Liver (tissue), 9 donors: ENCODE measurements around the gene CALB2. TPM values are rescaled to one million over a fixed set of nuclear protein-coding genes. Genes with fewer than 3 reads are reported as not detected.

Experiments
- DNase-seq: peaks from one replicate; pipeline ENCODE4 v3.0.0-alpha.2; 2017; ENCODE audit warnings: low spot score
- H3K27ac ChIP-seq, 2 donors: one replicate each; pipeline ENCODE4 v1.7.0; 2013; ENCODE audit warnings: inconsistent platforms in 2 of 2, low read length in 2 of 2, control low read depth in 1 of 2, low read depth in 1 of 2, mild to moderate bottlenecking in 1 of 2
- H3K27me3 ChIP-seq, 4 donors: one replicate each; pipeline versions ENCODE4 v1.6.1 to v1.7.0; 2013; ENCODE audit warnings: low read length in 3 of 4, inconsistent platforms in 1 of 4, mild to moderate bottlenecking in 1 of 4, moderate library complexity in 1 of 4; ENCODE audit not compliant: control insufficient read depth in 4 of 4, insufficient read depth in 4 of 4
- H3K36me3 ChIP-seq, 4 donors: one replicate each; pipeline versions ENCODE4 v1.6.1 to v1.7.0; 2013; ENCODE audit warnings: low read length in 3 of 4, mild to moderate bottlenecking in 3 of 4, low read depth in 1 of 4, moderate library complexity in 1 of 4; ENCODE audit not compliant: control insufficient read depth in 4 of 4, insufficient read depth in 3 of 4
- H3K4me1 ChIP-seq, 4 donors: one replicate each; pipeline versions ENCODE4 v1.6.1 to v1.7.0; 2013; ENCODE audit warnings: low read length in 3 of 4, mild to moderate bottlenecking in 3 of 4, moderate library complexity in 1 of 4; ENCODE audit not compliant: control insufficient read depth in 4 of 4, insufficient read depth in 4 of 4
- H3K4me3 ChIP-seq, 3 donors: one replicate each; pipeline versions ENCODE4 v1.6.1 to v1.7.0; 2013; ENCODE audit warnings: low read length in 3 of 3, control low read depth in 1 of 3, low read depth in 1 of 3, mild to moderate bottlenecking in 1 of 3
- H3K9ac ChIP-seq, 2 donors: one replicate each; pipeline ENCODE4 v1.7.0; 2013; ENCODE audit warnings: low read length in 2 of 2, mild to moderate bottlenecking in 2 of 2, moderate library complexity in 2 of 2, control low read depth in 1 of 2, low read depth in 1 of 2
- H3K9me3 ChIP-seq, 4 donors: one replicate each; pipeline versions ENCODE4 v1.6.1 to v1.7.0; 2013; ENCODE audit warnings: low read length in 3 of 4; ENCODE audit not compliant: control insufficient read depth in 4 of 4
- EGR1 ChIP-seq, 2 donors: IDR thresholded peaks; 2 replicates each; pipeline ENCODE4 v1.6.1; 2016 to 2018; ENCODE audit warnings: antibody characterized with exemption in 2 of 2, low read depth in 2 of 2
- FOXA1 ChIP-seq: IDR thresholded peaks from 2 replicates; pipeline ENCODE4 v1.6.1; 2016; ENCODE audit warnings: antibody characterized with exemption
- GABPA ChIP-seq, 2 donors: IDR thresholded peaks in 1 of 2; conservative IDR thresholded peaks in 1 of 2; 2 replicates each; pipeline ENCODE4 v1.6.1; 2016; ENCODE audit warnings: antibody characterized with exemption in 2 of 2, mild to moderate bottlenecking in 1 of 2, moderate library complexity in 1 of 2
- HNF4G ChIP-seq: IDR thresholded peaks from 2 replicates; pipeline ENCODE4 v1.6.1; 2016; ENCODE audit warnings: antibody characterized with exemption
- JUND ChIP-seq, 2 donors: IDR thresholded peaks; 2 replicates each; pipeline ENCODE4 v1.6.1; 2016; ENCODE audit warnings: antibody characterized with exemption in 2 of 2
- MAX ChIP-seq: IDR thresholded peaks from 2 replicates; pipeline ENCODE4 v1.6.1; 2016; ENCODE audit warnings: antibody characterized with exemption
- NR2F2 ChIP-seq: IDR thresholded peaks from 2 replicates; pipeline ENCODE4 v1.6.1; 2016; ENCODE audit warnings: antibody characterized with exemption
- RAD21 ChIP-seq, 2 donors: IDR thresholded peaks; 2 replicates each; pipeline ENCODE4 v1.6.1; 2016; ENCODE audit warnings: antibody characterized with exemption in 2 of 2, mild to moderate bottlenecking in 2 of 2
- REST ChIP-seq: IDR thresholded peaks from 2 replicates; pipeline ENCODE4 v1.6.1; 2016; ENCODE audit warnings: antibody characterized with exemption, mild to moderate bottlenecking
- RXRA ChIP-seq, 2 donors: IDR thresholded peaks; 2 replicates each; pipeline ENCODE4 v1.6.1; 2017 to 2018; ENCODE audit warnings: antibody characterized with exemption in 2 of 2, mild to moderate bottlenecking in 1 of 2
- SP1 ChIP-seq: IDR thresholded peaks from 2 replicates; pipeline ENCODE4 v1.6.1; 2018; ENCODE audit warnings: antibody characterized with exemption, mild to moderate bottlenecking
- TAF1 ChIP-seq: conservative IDR thresholded peaks from 2 replicates; pipeline ENCODE4 v1.6.1; 2016; ENCODE audit warnings: antibody characterized with exemption, mild to moderate bottlenecking
- YY1 ChIP-seq: IDR thresholded peaks from 2 replicates; pipeline ENCODE4 v1.6.1; 2016; ENCODE audit warnings: antibody characterized with exemption, mild to moderate bottlenecking
- ZBTB33 ChIP-seq: IDR thresholded peaks from 2 replicates; pipeline ENCODE4 v1.6.1; 2016; ENCODE audit warnings: antibody characterized with exemption
- WGBS: extraction: QIAGEN DNeasy Blood & Tissue Kit; methylation state at CpG from one replicate; pipeline ENCODE4 v1.1.7; 2013; 5-methylcytosine and 5-hydroxymethylcytosine counted together
- polyA plus RNA-seq, 2 donors: library from polyadenylated mRNA; stranded (reverse) in 1 of 2; unstranded in 1 of 2; fragments of 200-250 nt in 1 of 2; fragments of >200 nt in 1 of 2; fragmentation: Nextera tagmentation in 1 of 2; extraction: Ambion mirVana in 1 of 2; gene quantifications; one replicate each; pipeline versions ENCODE4 v1.2.1 to v1.2.3, GENCODE V29; 2013 to 2015
- total RNA-seq, 2 donors: library from RNA; depleted of rRNA; stranded (reverse); fragments of >200 nt; gene quantifications; one replicate each; pipeline ENCODE4 v1.2.3, GENCODE V29; 2014
- TF ChIP-seq, protein P1 (sequence below): fragments of 150-350 bp; IDR thresholded peaks from 2 replicates; pipeline ENCODE4 v1.5.1; 2017; ENCODE audit warnings: improper control_type of control experiment, low read depth, low read length; ENCODE audit not compliant: missing input control
- donor health status: healthy.
- donor health status: healthy.
- donor health status: healthy.
- donor health status: healthy.
- donor health status: healthy.

Gene CALB2
- total and polyA plus RNA-seq, 4 donors, result not detected

DNA sequence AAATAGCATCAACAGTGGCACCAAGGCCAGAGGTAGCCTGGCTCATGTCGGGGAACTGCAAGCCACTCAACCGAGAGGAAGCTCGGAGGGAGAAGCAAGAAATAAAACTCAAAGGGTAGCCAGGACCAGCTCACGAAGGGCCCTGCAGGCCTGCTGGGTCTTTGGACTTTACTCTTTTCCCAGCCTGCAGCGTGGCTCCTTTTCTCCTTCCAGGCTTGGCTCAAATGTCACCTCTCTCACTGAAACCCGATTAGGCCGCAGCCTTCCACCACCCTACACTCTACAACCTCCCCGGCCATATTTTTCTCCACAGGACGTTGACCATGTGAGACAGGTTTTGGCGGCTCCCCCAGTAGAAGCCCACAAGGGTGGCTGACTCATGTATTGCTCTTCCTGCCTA lies 38.1 kb downstream of the CALB2 start:
- WGBS, result 73% methylated on average over 10 of the region's 10 CpGs
- no peak for DNase-seq
- TF ChIP-seq HNF4G (no peak), NR2F2 (no peak), GABPA (IDR thresholded peaks at IDR 0.05 in 1 of 2, conservative IDR thresholded peaks at IDR 0.05 in 1 of 2) (no peak), FOXA1 (no peak), TAF1 (no peak)
- H3K27ac ChIP-seq, result no peak overlapping the region
- H3K9me3 ChIP-seq, result no peaks in the 10 kb centered on the region
- no peaks in the 10 kb centered on the region for H3K27me3 ChIP-seq
- no peak overlapping the region for H3K9ac ChIP-seq
- H3K4me3 ChIP-seq, result no peak overlapping the region
- no peaks in the 10 kb centered on the region for H3K36me3 ChIP-seq
- H3K4me1 ChIP-seq, result no peaks in the 10 kb centered on the region

DNA sequence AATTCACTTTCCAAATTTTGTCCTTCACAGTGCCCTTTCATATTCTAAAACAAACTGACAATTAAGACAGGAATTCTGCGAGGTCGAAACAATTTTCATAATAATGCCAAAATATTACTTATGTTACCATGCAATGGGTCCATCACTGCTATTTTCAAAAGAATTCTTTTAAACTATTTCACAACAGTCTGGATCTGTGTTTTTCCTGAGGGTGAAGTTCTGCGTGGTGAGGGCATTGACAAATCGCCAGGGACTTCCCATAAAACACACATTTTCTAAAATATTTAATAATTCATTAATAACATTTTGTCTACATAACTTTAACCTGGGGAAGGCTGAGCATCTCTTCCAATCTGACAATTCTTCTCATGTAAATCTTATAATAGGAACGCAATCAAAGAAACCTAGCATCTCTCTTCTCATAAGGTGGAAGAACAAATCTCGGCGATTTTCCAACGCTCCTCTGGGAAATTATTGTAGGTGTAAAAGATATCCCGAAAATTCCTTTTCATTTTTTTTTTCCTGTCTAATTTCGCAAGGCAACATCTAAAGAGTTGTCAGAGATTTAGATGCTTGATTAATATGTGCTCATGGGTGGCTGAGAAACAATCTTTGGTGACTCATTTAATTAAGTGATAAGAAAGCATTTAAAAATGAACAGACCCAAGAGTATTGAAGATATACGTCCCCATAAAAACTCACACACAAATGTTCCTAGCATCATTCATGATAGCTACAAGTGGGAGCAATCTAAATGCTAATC lies 41.5 kb downstream of the CALB2 start:
- H3K4me3 ChIP-seq, result no peak overlapping the region
- TF ChIP-seq JUND (IDR thresholded peaks at IDR 0.05) (no peak), MAX (no peak), HNF4G (no peak), TAF1 (no peak), EGR1 (IDR thresholded peaks at IDR 0.05; ENCODE audit: low read depth in 2 of 2) (no peak), GABPA (IDR thresholded peaks at IDR 0.05 in 1 of 2, conservative IDR thresholded peaks at IDR 0.05 in 1 of 2) (no peak), REST (no peak), RAD21 (IDR thresholded peaks at IDR 0.05) (no peak)
- TF ChIP-seq, protein P1, sequence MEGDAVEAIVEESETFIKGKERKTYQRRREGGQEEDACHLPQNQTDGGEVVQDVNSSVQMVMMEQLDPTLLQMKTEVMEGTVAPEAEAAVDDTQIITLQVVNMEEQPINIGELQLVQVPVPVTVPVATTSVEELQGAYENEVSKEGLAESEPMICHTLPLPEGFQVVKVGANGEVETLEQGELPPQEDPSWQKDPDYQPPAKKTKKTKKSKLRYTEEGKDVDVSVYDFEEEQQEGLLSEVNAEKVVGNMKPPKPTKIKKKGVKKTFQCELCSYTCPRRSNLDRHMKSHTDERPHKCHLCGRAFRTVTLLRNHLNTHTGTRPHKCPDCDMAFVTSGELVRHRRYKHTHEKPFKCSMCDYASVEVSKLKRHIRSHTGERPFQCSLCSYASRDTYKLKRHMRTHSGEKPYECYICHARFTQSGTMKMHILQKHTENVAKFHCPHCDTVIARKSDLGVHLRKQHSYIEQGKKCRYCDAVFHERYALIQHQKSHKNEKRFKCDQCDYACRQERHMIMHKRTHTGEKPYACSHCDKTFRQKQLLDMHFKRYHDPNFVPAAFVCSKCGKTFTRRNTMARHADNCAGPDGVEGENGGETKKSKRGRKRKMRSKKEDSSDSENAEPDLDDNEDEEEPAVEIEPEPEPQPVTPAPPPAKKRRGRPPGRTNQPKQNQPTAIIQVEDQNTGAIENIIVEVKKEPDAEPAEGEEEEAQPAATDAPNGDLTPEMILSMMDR, result no peak
- H3K36me3 ChIP-seq, result no peaks in the 10 kb centered on the region
- WGBS, result 80% methylated on average over 11 of the region's 11 CpGs
- H3K27ac ChIP-seq, result no peak overlapping the region
- no peak overlapping the region for H3K9ac ChIP-seq
- no peaks in the 10 kb centered on the region for H3K4me1 ChIP-seq
- DNase-seq, result no peak
- H3K27me3 ChIP-seq, result peaks cover 0 to 3% (median 0%) of the 10 kb centered on the region in 4 donors
- H3K9me3 ChIP-seq, result peaks cover 0 to 3% (median 1%) of the 10 kb centered on the region in 4 donors

GRCh38 chr16:71402007-71402406 lies 43.5 kb downstream of the CALB2 start:
- H3K9me3 ChIP-seq, result peaks cover 0 to 3% (median 1%) of the 10 kb centered on the region in 4 donors
- H3K27me3 ChIP-seq, result peaks cover 0 to 3% (median 0%) of the 10 kb centered on the region in 4 donors
- no peak overlapping the region for H3K9ac ChIP-seq
- DNase-seq, result no peak
- no peak overlapping the region for H3K4me3 ChIP-seq
- H3K27ac ChIP-seq, result no peak overlapping the region
- H3K4me1 ChIP-seq, result no peaks in the 10 kb centered on the region
- H3K36me3 ChIP-seq, result no peaks in the 10 kb centered on the region
- WGBS, result 78% methylated on average over 6 of the region's 6 CpGs
- TF ChIP-seq ZBTB33 (no peak), TAF1 (no peak), SP1 (no peak), FOXA1 (no peak), NR2F2 (no peak), EGR1 (IDR thresholded peaks at IDR 0.05; ENCODE audit: low read depth in 2 of 2) (no peak), RXRA (IDR thresholded peaks at IDR 0.05) (no peak), HNF4G (no peak), YY1 (no peak)
- TF ChIP-seq, protein P1, result no peak
